Adrenal gland (tissue), 12 donors: Measurements from ENCODE around the gene OR2AT4. TPM values are rescaled to one million over a fixed set of nuclear protein-coding genes. Genes with fewer than 3 reads are reported as not detected.
"Not testable (repeated sequence)": the region's sequence is repeated elsewhere in the genome, so short reads cannot be mapped to it uniquely, and the experiment has no call there.

Experiments used
- DNase-seq, 7 donors: peaks; one replicate each; pipeline ENCODE4 v3.0.0-alpha.2; 2019 to 2020
- H3K27ac ChIP-seq, 5 donors: fragments of 200-600 bp; sonication (generic) in 4 of 5; 1 replicate in 3 of 5; 2 replicates in 2 of 5; pipeline versions ENCODE4 v1.5.1 to v1.8.0; 2016 to 2020; ENCODE audit warnings: mild to moderate bottlenecking in 1 of 5
- H3K27me3 ChIP-seq: fragments of 200-600 bp; 2 replicates; pipeline ENCODE4 v1.8.0; 2021
- H3K36me3 ChIP-seq, 2 donors: fragments of 200-600 bp; replicated peaks in 1 of 2; 1 replicate in 1 of 2; 2 replicates in 1 of 2; pipeline versions ENCODE4 v1.5.1 to v1.8.0; 2018 to 2022
- H3K4me1 ChIP-seq, 2 donors: fragments of 200-600 bp; replicated peaks in 1 of 2; 1 replicate in 1 of 2; 2 replicates in 1 of 2; pipeline versions ENCODE4 v1.5.1 to v1.8.0; 2018 to 2021
- H3K4me3 ChIP-seq, 4 donors: fragments of 200-600 bp; sonication (generic) in 3 of 4; one replicate each; pipeline ENCODE4 v1.5.1; 2016 to 2018
- H3K9me3 ChIP-seq, 3 donors: fragments of 200-600 bp; sonication (generic) in 1 of 3; replicated peaks in 1 of 3; 1 replicate in 2 of 3; 2 replicates in 1 of 3; pipeline versions ENCODE4 v1.5.1 to v1.8.0; 2016 to 2021
- CTCF ChIP-seq, 6 experiments: fragments of 450-650 bp in 4 of 6; fragments of 200-600 bp in 2 of 6; sonication (generic) in 1 of 6; IDR thresholded peaks; 1 replicate in 5 of 6; 2 replicates in 1 of 6; pipeline versions ENCODE4 v1.5.1 to v1.8.0; 2016 to 2021; ENCODE audit warnings: antibody characterized with exemption in 6 of 6, mild to moderate bottlenecking in 2 of 6, moderate library complexity in 1 of 6
- POLR2A ChIP-seq, 2 donors: fragments of 450-650 bp; IDR thresholded peaks; one replicate each; pipeline ENCODE4 v1.6.1; 2017; ENCODE audit warnings: antibody characterized with exemption in 2 of 2, mild to moderate bottlenecking in 2 of 2, moderate library complexity in 1 of 2
- WGBS, 4 donors: extraction: QIAGEN DNeasy Blood & Tissue Kit in 2 of 4; methylation state at CpG; one replicate each; pipeline versions ENCODE4 v1.1.5 to v1.1.7; 2013 to 2017; 5-methylcytosine and 5-hydroxymethylcytosine counted together
- intact Hi-C, 2 donors: fragments of 100-400 bp; cut with DNase I; formaldehyde crosslinking; loops; one replicate each; pipeline versions ENCODE4 v1.14.1 to v1.15.0; 2022 to 2023
- polyA plus RNA-seq, 3 donors: library from polyadenylated mRNA; stranded (reverse); fragments of 200-250 nt in 2 of 3; fragments of 350-450 nt in 1 of 3; fragmentation: Illumina TruSeq in 1 of 3; extraction: RNeasy Lipid Tissue Mini Kit (QIAGEN cat#74804) in 1 of 3; gene quantifications; one replicate each; pipeline ENCODE4 v1.2.3, GENCODE V29; 2013 to 2014
- total RNA-seq, 9 donors: library from RNA; depleted of rRNA in 4 of 9; stranded (reverse); fragments of >200 nt in 4 of 9; fragments of 120-200 nt in 1 of 9; fragmentation: NEBNext Ultra II Directional in 1 of 9; extraction: Animal tissue kit (Norgen Biotek cat#: 25700) in 1 of 9; gene quantifications; one replicate each; pipeline versions ENCODE4 v1.1.0 to v1.2.4, GENCODE V29; 2013 to 2023
- donor health status: healthy with polysubstance abuse.
- donor health status: Bipolar disorder and iron deficiency.
- donor health status: DM: yes; HTN: yes; CAD: no.
- donor health status: DM: no; HTN: no; CAD: no.
- donor health status: DM: no; HTN: no; CAD: no.
- donor health status: DM: yes; HTN: yes; CAD: no.

The OR2AT4 gene
- total and polyA plus RNA-seq, 12 donors = not detected

- WGBS, 4 donors = 13 to 28% (median 20%) methylated on average over 1 of the region's 1 CpG
- no peak for DNase-seq
- Histone ChIP-seq H3K4me3 (no peak overlapping the region), H3K4me1 (no peaks in the 10 kb centered on the region), H3K36me3 (no peaks in the 10 kb centered on the region), H3K27me3 (no peaks in the 10 kb centered on the region), H3K9me3 (no peaks in the 10 kb centered on the region), H3K27ac (no peak overlapping the region)
- TF ChIP-seq CTCF (IDR thresholded peaks at IDR 0.05) (no peak), POLR2A (IDR thresholded peaks at IDR 0.05) (no peak)
- intact Hi-C loops = no loop called here
These were observed 16.4 kb upstream of the OR2AT4 start for GRCh38 chr11:75113030-75113429.

- DNase-seq = no peak
- TF ChIP-seq POLR2A (IDR thresholded peaks at IDR 0.05) = no peak
- TF ChIP-seq CTCF (IDR thresholded peaks at IDR 0.05) = no peak
- H3K27ac ChIP-seq = no peak overlapping the region
- H3K4me1 ChIP-seq = no peaks in the 10 kb centered on the region
- no peak overlapping the region for H3K4me3 ChIP-seq
- no peaks in the 10 kb centered on the region for H3K36me3 ChIP-seq
- H3K9me3 ChIP-seq = no peaks in the 10 kb centered on the region
- H3K27me3 ChIP-seq = no peaks in the 10 kb centered on the region
- intact Hi-C loops = no loop called here
- 69 to 73% (median 72%) methylated on average over 2 of the region's 2 CpGs for WGBS, 4 donors
These were observed 15.5 kb upstream of the OR2AT4 start for GRCh38 chr11:75112200-75112599.

- TF ChIP-seq POLR2A (IDR thresholded peaks at IDR 0.05) = no peak
- TF ChIP-seq CTCF (IDR thresholded peaks at IDR 0.05) = no peak
- Histone ChIP-seq H3K4me3 (no peak overlapping the region), H3K27me3 (no peaks in the 10 kb centered on the region), H3K36me3 (no peaks in the 10 kb centered on the region), H3K27ac (peak overlapping the region in 1 of 5 donors; percentile 1), H3K4me1 (no peaks in the 10 kb centered on the region), H3K9me3 (no peaks in the 10 kb centered on the region)
- peak in 3 of 7 donors; percentile 8 to 29 (median 19) for DNase-seq
- intact Hi-C loops = no loop called here
- WGBS, 4 donors = 31 to 33% (median 33%) methylated on average over 4 of the region's 4 CpGs
These were observed 10.5 kb upstream of the OR2AT4 start for GRCh38 chr11:75107187-75107586.

DNA sequence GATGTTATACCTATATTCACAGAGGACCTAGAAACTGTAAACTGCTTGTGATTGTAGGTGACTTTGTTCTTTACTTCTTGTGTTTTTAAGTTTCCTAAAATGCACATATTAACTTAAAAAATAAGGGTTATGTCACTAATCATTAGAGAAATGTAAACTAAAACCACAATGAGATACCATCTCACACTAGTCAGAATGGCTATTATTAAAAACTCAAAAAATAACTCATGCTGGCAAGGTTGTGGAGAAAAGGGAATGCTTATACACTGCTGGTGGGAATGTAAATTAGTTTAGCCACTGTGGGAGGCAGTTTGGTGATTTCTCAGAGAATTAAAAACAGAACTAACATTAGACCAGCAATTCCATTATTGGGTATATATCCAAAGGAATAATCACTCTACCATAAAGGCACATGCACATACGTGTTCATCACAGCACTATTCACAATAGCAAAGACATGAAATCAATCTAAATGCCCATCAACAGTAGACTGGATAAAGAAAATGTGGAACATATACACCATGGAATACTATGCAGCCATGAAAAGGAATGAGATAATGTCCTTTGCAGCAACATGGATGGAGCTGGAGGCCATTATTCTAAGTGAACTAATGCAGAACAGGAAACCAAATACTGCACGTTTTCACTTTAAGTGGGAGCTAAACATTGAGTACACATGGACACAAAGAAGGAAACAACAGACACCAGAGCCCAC is 9.4 kb upstream of the OR2AT4 start:
- H3K9me3 ChIP-seq, H3K4me1 ChIP-seq, DNase-seq, intact Hi-C loops, H3K4me3 ChIP-seq, H3K27ac ChIP-seq, H3K36me3 ChIP-seq, H3K27me3 ChIP-seq: not testable (repeated sequence)
- WGBS, 4 donors = 46 to 66% (median 59%) methylated on average over 2 of the region's 2 CpGs

GRCh38 chr11:75105462-75105925 is 8.8 kb upstream of the OR2AT4 start:
- TF ChIP-seq POLR2A (IDR thresholded peaks at IDR 0.05) (no peak), CTCF (IDR thresholded peaks at IDR 0.05) (no peak)

More at GRCh38 chr11:75105462-75105925, 8.8 kb upstream of the OR2AT4 start:
- WGBS, 4 donors = 58 to 64% (median 60%) methylated on average over 9 of the region's 9 CpGs
- Histone ChIP-seq H3K27ac (no peak overlapping the region), H3K9me3 (no peaks in the 10 kb centered on the region), H3K4me3 (no peak overlapping the region), H3K36me3 (no peaks in the 10 kb centered on the region), H3K4me1 (no peaks in the 10 kb centered on the region), H3K27me3 (no peaks in the 10 kb centered on the region)
- no peak for DNase-seq
- intact Hi-C loops = no loop called here
